Loucy (cell line): ENCODE measurements around the gene TOR1AIP2.

Experiments used
- H2AFZ ChIP-seq: fragments of 200-600 bp; sonication (generic); 2 replicates; pipeline ENCODE4 v1.6.0; 2016; ENCODE audit warnings: antibody characterized with exemption, mild to moderate bottlenecking, low read length, moderate library complexity
- H3F3A ChIP-seq: fragments of 200-600 bp; 2 replicates; pipeline ENCODE4 v1.6.0; 2016; ENCODE audit warnings: antibody characterized with exemption, low read depth, mild to moderate bottlenecking
- H3K27me3 ChIP-seq: fragments of 200-600 bp; sonication (generic); 2 replicates; pipeline ENCODE4 v1.6.1; 2014; ENCODE audit warnings: low read length, mild to moderate bottlenecking; ENCODE audit not compliant: insufficient read depth, poor library complexity, severe bottlenecking
- H3K36me3 ChIP-seq: fragments of 200-600 bp; sonication (generic); 2 replicates; pipeline ENCODE4 v1.6.1; 2016; ENCODE audit warnings: low read length; ENCODE audit not compliant: insufficient read depth
- H3K4me1 ChIP-seq: fragments of 200-600 bp; sonication (generic); 2 replicates; pipeline ENCODE4 v1.5.1; 2014; ENCODE audit warnings: low read length, mild to moderate bottlenecking; ENCODE audit not compliant: insufficient read depth, poor library complexity, severe bottlenecking
- H3K4me2 ChIP-seq: fragments of 200-600 bp; sonication (generic); 2 replicates; pipeline ENCODE4 v1.6.0; 2014; ENCODE audit warnings: antibody characterized with exemption, low read length, low read depth, mild to moderate bottlenecking; ENCODE audit not compliant: poor library complexity, severe bottlenecking
- H3K4me3 ChIP-seq: fragments of 200-600 bp; sonication (generic); 2 replicates; pipeline ENCODE4 v1.5.1; 2014; ENCODE audit warnings: low read length, mild to moderate bottlenecking, mixed read lengths; ENCODE audit not compliant: poor library complexity, severe bottlenecking
- H3K79me2 ChIP-seq: fragments of 200-600 bp; sonication (generic); 2 replicates; pipeline ENCODE4 v1.6.1; 2014; ENCODE audit warnings: low read length; ENCODE audit not compliant: insufficient read depth
- H3K9ac ChIP-seq: fragments of 200-600 bp; sonication (generic); 2 replicates; pipeline ENCODE4 v1.6.0; 2014; ENCODE audit warnings: mild to moderate bottlenecking, low read depth, low read length, moderate library complexity; ENCODE audit not compliant: poor library complexity, severe bottlenecking
- H3K9me2 ChIP-seq: fragments of 200-600 bp; sonication (generic); replicated peaks from 2 replicates; pipeline ENCODE4 v1.6.1; 2016; ENCODE audit warnings: low read depth, low read length, mixed read lengths
- H3K9me3 ChIP-seq: fragments of 200-600 bp; sonication (generic); 2 replicates; pipeline ENCODE4 v1.6.1; 2014; ENCODE audit warnings: mild to moderate bottlenecking, antibody characterized with exemption, low read length, low read depth; ENCODE audit not compliant: insufficient read depth
- H4K20me1 ChIP-seq: fragments of 200-600 bp; sonication (generic); 2 replicates; pipeline ENCODE4 v1.6.0; 2014; ENCODE audit warnings: antibody characterized with exemption, low read length, mild to moderate bottlenecking; ENCODE audit not compliant: insufficient read depth, poor library complexity, severe bottlenecking
- CTCF ChIP-seq: fragments of 200-600 bp; sonication (generic); conservative IDR thresholded peaks from 2 replicates; pipeline ENCODE4 v1.5.1; 2014; ENCODE audit warnings: mild to moderate bottlenecking, antibody characterized with exemption, low read length
- EZH2phosphoT487 ChIP-seq: fragments of 200-600 bp; IDR thresholded peaks from 2 replicates; pipeline ENCODE4 v1.6.1; 2018; ENCODE audit warnings: antibody characterized with exemption, mild to moderate bottlenecking, moderate library complexity, borderline replicate concordance

Gene TOR1AIP2

GRCh38 chr1:179824265-179824664 is 53.3 kb downstream of the TOR1AIP2 start:
- no peaks in the 10 kb centered on the region for H3K27me3 ChIP-seq
- no peaks in the 10 kb centered on the region for H3F3A ChIP-seq
- H3K36me3 ChIP-seq: no peaks in the 10 kb centered on the region
- H3K9ac ChIP-seq: no peak overlapping the region
- no peaks in the 10 kb centered on the region for H3K9me2 ChIP-seq
- no peaks in the 10 kb centered on the region for H3K9me3 ChIP-seq
- no peak overlapping the region for H3K4me3 ChIP-seq
- no peaks in the 10 kb centered on the region for H3K79me2 ChIP-seq
- no peak overlapping the region for H2AFZ ChIP-seq
- TF ChIP-seq CTCF (no peak), EZH2phosphoT487 (no peak)
- H3K4me1 ChIP-seq: peaks cover 4% of the 10 kb centered on the region
- no peaks in the 10 kb centered on the region for H4K20me1 ChIP-seq
- H3K4me2 ChIP-seq: no peak overlapping the region

- H3K9me2 ChIP-seq: no peaks in the 10 kb centered on the region
- H3K9me3 ChIP-seq: no peaks in the 10 kb centered on the region
- no peak overlapping the region for H3K4me3 ChIP-seq
- H3K9ac ChIP-seq: no peak overlapping the region
- H2AFZ ChIP-seq: no peak overlapping the region
- H3K36me3 ChIP-seq: no peaks in the 10 kb centered on the region
- no peaks in the 10 kb centered on the region for H3K27me3 ChIP-seq
- no peak overlapping the region for H3K4me2 ChIP-seq
- H3K4me1 ChIP-seq: peaks cover 4% of the 10 kb centered on the region
- H3F3A ChIP-seq: no peaks in the 10 kb centered on the region
- no peaks in the 10 kb centered on the region for H4K20me1 ChIP-seq
- TF ChIP-seq EZH2phosphoT487 (no peak), CTCF (no peak)
- no peaks in the 10 kb centered on the region for H3K79me2 ChIP-seq
Observed at GRCh38 chr1:179823693-179824092, 53.9 kb downstream of the TOR1AIP2 start.

GRCh38 chr1:179822065-179822464 is 55.5 kb downstream of the TOR1AIP2 start:
- Histone ChIP-seq H3K9me2 (no peaks in the 10 kb centered on the region), H3F3A (no peaks in the 10 kb centered on the region), H3K9me3 (no peaks in the 10 kb centered on the region), H4K20me1 (no peaks in the 10 kb centered on the region), H3K4me1 (peaks cover 4% of the 10 kb centered on the region), H3K79me2 (no peaks in the 10 kb centered on the region), H3K4me3 (no peak overlapping the region), H3K27me3 (no peaks in the 10 kb centered on the region), H3K4me2 (no peak overlapping the region), H3K36me3 (no peaks in the 10 kb centered on the region), H3K9ac (no peak overlapping the region), H2AFZ (no peak overlapping the region)
- no peak for TF ChIP-seq CTCF
- no peak for TF ChIP-seq EZH2phosphoT487
